Brain pericyte (primary cell): ENCODE measurements around the gene HCRTR1.

Experiments used
- DNase-seq: peaks from one replicate; pipeline ENCODE4 v3.0.0-alpha.2; 2012; ENCODE audit warnings: low read depth, low spot score

The HCRTR1 gene

GRCh38 chr1:31617218-31617915, at the start of gene HCRTR1:
HCRTR1 (plus strand) TSS chr1:31617689; CDS start chr1:31619193, 1,504 bp downstream.
- DNase-seq, result no peak

- no peak for DNase-seq
Measured at GRCh38 chr1:31567956-31568570, 49.4 kb upstream of the HCRTR1 start.

- no peak for DNase-seq
Measured at GRCh38 chr1:31568895-31569595, 48.4 kb upstream of the HCRTR1 start.

- no peak for DNase-seq
Measured at GRCh38 chr1:31569596-31570173, 47.8 kb upstream of the HCRTR1 start.

GRCh38 chr1:31570228-31570627, 47.3 kb upstream of the HCRTR1 start:
- DNase-seq, result no peak

- no peak for DNase-seq
Measured at GRCh38 chr1:31570906-31571305, 46.6 kb upstream of the HCRTR1 start.

GRCh38 chr1:31571340-31572295, 45.9 kb upstream of the HCRTR1 start:
- no peak for DNase-seq

GRCh38 chr1:31572323-31573104, 45.0 kb upstream of the HCRTR1 start:
- DNase-seq, result no peak

GRCh38 chr1:31573261-31573660, 44.2 kb upstream of the HCRTR1 start:
- no peak for DNase-seq

- DNase-seq, result no peak
Measured at GRCh38 chr1:31574749-31575368, 42.6 kb upstream of the HCRTR1 start.

- no peak for DNase-seq
Measured at GRCh38 chr1:31575369-31576140, 41.9 kb upstream of the HCRTR1 start.

GRCh38 chr1:31576201-31576669, 41.3 kb upstream of the HCRTR1 start, which contains the start of gene TINAGL1:
TINAGL1 (plus strand) TSS chr1:31576515; CDS start chr1:31577149, 634 bp downstream.
- no peak for DNase-seq

GRCh38 chr1:31576743-31577455, 40.6 kb upstream of the HCRTR1 start:
- DNase-seq, result no peak

GRCh38 chr1:31577515-31578192, 39.8 kb upstream of the HCRTR1 start:
- DNase-seq, result no peak

- no peak for DNase-seq
Measured at GRCh38 chr1:31579374-31579773, 38.1 kb upstream of the HCRTR1 start.

- no peak for DNase-seq
Measured at GRCh38 chr1:31580513-31580870, 37.0 kb upstream of the HCRTR1 start.

- DNase-seq, result no peak
Measured at GRCh38 chr1:31580891-31581603, 36.4 kb upstream of the HCRTR1 start.
